HFFc6 (cell line): ENCODE results near the gene HSD17B11. TPM values are rescaled to one million over a fixed set of nuclear protein-coding genes. Genes with fewer than 3 reads are reported as not detected.
A peak's percentile ranks its signal among the peaks of the same experiment; 100 is the strongest.

ENCODE experiments used
- DNase-seq: peaks from one replicate; pipeline ENCODE4 v3.0.0-alpha.2; 2018
- H3K27ac Mint-ChIP-seq: 2 replicates; pipeline ENCODE4 v1.8.0; 2020; ENCODE audit warnings: mild to moderate bottlenecking, mixed read lengths
- H3K27me3 Mint-ChIP-seq: 2 replicates; pipeline ENCODE4 v1.8.0; 2021; ENCODE audit warnings: mild to moderate bottlenecking, moderate library complexity, mixed read lengths; ENCODE audit not compliant: insufficient read depth
- H3K36me3 Mint-ChIP-seq: 2 replicates; pipeline ENCODE4 v1.8.0; 2021; ENCODE audit warnings: low read depth, mixed read lengths
- H3K4me1 Mint-ChIP-seq: 2 replicates; pipeline ENCODE4 v1.8.0; 2020; ENCODE audit warnings: low read depth, mixed read lengths
- H3K4me3 Mint-ChIP-seq: 2 replicates; pipeline ENCODE4 v1.8.0; 2020; ENCODE audit warnings: mild to moderate bottlenecking, moderate library complexity, mixed read lengths
- H3K9me3 Mint-ChIP-seq: 2 replicates; pipeline ENCODE4 v1.8.0; 2020; ENCODE audit warnings: mild to moderate bottlenecking, mixed read lengths
- CTCF ChIP-seq: fragments of 200-600 bp; sonication (generic); IDR thresholded peaks from 2 replicates; pipeline ENCODE4 v1.5.0; 2021; ENCODE audit warnings: antibody characterized with exemption, mild to moderate bottlenecking
- total RNA-seq, 6 experiments: library from RNA; stranded (reverse); fragmentation: NEBNext Ultra II Directional; extraction: Animal tissue kit (Norgen Biotek cat#: 25700); gene quantifications; 2 replicates in 1 of 6; 3 replicates in 5 of 6; pipeline ENCODE4 v1.2.3, GENCODE V29; 2021

The HSD17B11 gene
- total RNA-seq, 6 experiments from 2014 or later: 14.6 to 18.7 (median 16.3) TPM

- peak; percentile 76 for DNase-seq
- Mint-ChIP-seq H3K27ac (peak overlapping the region; percentile 16; the same call in 1 of the 2 replicates), H3K4me1 (peaks cover 26% of the 10 kb centered on the region), H3K4me3 (no peak overlapping the region), H3K27me3 (no peaks in the 10 kb centered on the region; the same call in 1 of the 2 replicates), H3K9me3 (no peaks in the 10 kb centered on the region), H3K36me3 (peaks cover 6% of the 10 kb centered on the region; the same call in 1 of the 2 replicates)
- peak; percentile 86 for TF ChIP-seq CTCF
Observed at GRCh38 chr4:87375719-87376291, 15.2 kb downstream of the HSD17B11 start.

GRCh38 chr4:87370068-87370467 is 20.9 kb downstream of the HSD17B11 start:
- Mint-ChIP-seq H3K4me1 (peaks cover 15% of the 10 kb centered on the region), H3K36me3 (peaks cover 11% of the 10 kb centered on the region), H3K4me3 (no peak overlapping the region), H3K27me3 (no peaks in the 10 kb centered on the region), H3K9me3 (no peaks in the 10 kb centered on the region), H3K27ac (no peak overlapping the region)
- no peak for DNase-seq
- TF ChIP-seq CTCF: no peak

GRCh38 chr4:87366521-87367162 is 24.3 kb downstream of the HSD17B11 start:
- H3K27me3 Mint-ChIP-seq: no peaks in the 10 kb centered on the region
- DNase-seq: no peak
- H3K9me3 Mint-ChIP-seq: no peaks in the 10 kb centered on the region
- peaks cover 11% of the 10 kb centered on the region for H3K36me3 Mint-ChIP-seq
- no peaks in the 10 kb centered on the region for H3K4me1 Mint-ChIP-seq
- H3K4me3 Mint-ChIP-seq: no peak overlapping the region
- TF ChIP-seq CTCF: no peak
- H3K27ac Mint-ChIP-seq: no peak overlapping the region

- no peak overlapping the region for H3K4me3 Mint-ChIP-seq
- no peak for DNase-seq
Observed at GRCh38 chr4:87365348-87365747, 25.6 kb downstream of the HSD17B11 start.

GRCh38 chr4:87363552-87363951 is 27.4 kb downstream of the HSD17B11 start:
- no peaks in the 10 kb centered on the region for H3K4me1 Mint-ChIP-seq
- H3K36me3 Mint-ChIP-seq: peaks cover 5% of the 10 kb centered on the region
- no peak overlapping the region for H3K27ac Mint-ChIP-seq
- no peak for TF ChIP-seq CTCF
- H3K4me3 Mint-ChIP-seq: no peak overlapping the region
- no peaks in the 10 kb centered on the region for H3K27me3 Mint-ChIP-seq
- no peaks in the 10 kb centered on the region for H3K9me3 Mint-ChIP-seq
- DNase-seq: peak; percentile 6

More at GRCh38 chr4:87365348-87365747, 25.6 kb downstream of the HSD17B11 start:
- peaks cover 5% of the 10 kb centered on the region for H3K36me3 Mint-ChIP-seq
- no peak for TF ChIP-seq CTCF
- H3K27me3 Mint-ChIP-seq: no peaks in the 10 kb centered on the region
- no peaks in the 10 kb centered on the region for H3K9me3 Mint-ChIP-seq
- H3K4me1 Mint-ChIP-seq: no peaks in the 10 kb centered on the region
- no peak overlapping the region for H3K27ac Mint-ChIP-seq
